Smooth muscle cell of bladder (primary cell): ENCODE results near the gene TM4SF1. TPM values are rescaled to one million over a fixed set of nuclear protein-coding genes. Genes with fewer than 3 reads are reported as not detected.

ENCODE experiments used
- total RNA-seq: library from RNA; depleted of rRNA; stranded (reverse); fragments of >200 nt; gene quantifications from 2 replicates; pipeline ENCODE4 v1.2.3, GENCODE V29; 2014

The TM4SF1 gene
- total RNA-seq = 172 and 483 TPM in 2 replicates

GRCh38 chr3:149377408-149378364 is at the start of gene TM4SF1:
TM4SF1 (minus strand) TSS chr3:149377649; CDS start chr3:149377547, 102 bp downstream.

GRCh38 chr3:149333176-149333859 is 44.1 kb downstream of the TM4SF1 start, which contains the start of gene TM4SF18:
TM4SF18 (minus strand) TSS chr3:149333636; CDS start chr3:149333382, 254 bp downstream.

Other genes with a start within 250 kb of the TM4SF1 start
- 20.3 and 26.9 TPM in 2 replicates for gene HPS3, start 248.0 kb downstream of the TM4SF1 start, total RNA-seq
- gene CP, start 155.8 kb downstream of the TM4SF1 start, total RNA-seq = 1.1 and 1.8 TPM in 2 replicates
- under 0.01 and 0.92 TPM in 2 replicates for gene TM4SF18, start 44.0 kb downstream of the TM4SF1 start, total RNA-seq
- gene TM4SF4, start 97.0 kb upstream of the TM4SF1 start, total RNA-seq = not detected in 2 replicates